Ascending aorta (tissue), 2 donors: ENCODE data around the gene TMED7. TPM values are rescaled to one million over a fixed set of nuclear protein-coding genes. Genes with fewer than 3 reads are reported as not detected.

Source experiments
- DNase-seq, 2 donors: peaks; one replicate each; pipeline ENCODE4 v3.0.0-alpha.2; 2019; ENCODE audit warnings: low spot score in 2 of 2
- H3K27ac ChIP-seq, 2 donors: fragments of 200-600 bp; sonication (generic); one replicate each; pipeline ENCODE4 v1.5.1; 2016 to 2017; ENCODE audit warnings: mild to moderate bottlenecking in 1 of 2
- H3K27me3 ChIP-seq: fragments of 200-600 bp; sonication (generic); one replicate; pipeline ENCODE4 v1.5.1; 2017
- H3K36me3 ChIP-seq, 2 donors: fragments of 200-600 bp; sonication (generic); one replicate each; pipeline ENCODE4 v1.5.1; 2016
- H3K4me1 ChIP-seq, 2 donors: fragments of 200-600 bp; sonication (generic); one replicate each; pipeline ENCODE4 v1.5.1; 2016 to 2017; ENCODE audit warnings: mild to moderate bottlenecking in 1 of 2
- H3K4me3 ChIP-seq, 2 donors: fragments of 200-600 bp; sonication (generic); one replicate each; pipeline ENCODE4 v1.5.1; 2016 to 2017; ENCODE audit warnings: mild to moderate bottlenecking in 1 of 2
- H3K9me3 ChIP-seq, 2 donors: fragments of 200-600 bp; sonication (generic); one replicate each; pipeline ENCODE4 v1.5.1; 2016
- CTCF ChIP-seq, 3 experiments: fragments of 200-600 bp in 2 of 3; fragments of 450-650 bp in 1 of 3; sonication (generic) in 2 of 3; IDR thresholded peaks; one replicate each; pipeline ENCODE4 v1.5.1; 2016 to 2019; ENCODE audit warnings: antibody characterized with exemption in 3 of 3, mild to moderate bottlenecking in 1 of 3, moderate library complexity in 1 of 3
- intact Hi-C: fragments of 100-400 bp; cut with DNase I; formaldehyde crosslinking; loops from one replicate; pipeline ENCODE4 v1.15.1; 2023
- total RNA-seq: library from RNA; depleted of rRNA; stranded (reverse); fragments of >200 nt; gene quantifications from one replicate; pipeline ENCODE4 v1.1.0, GENCODE V29; 2016

TMED7 gene
- total RNA-seq, 1 donor from 2014 or later: 52.0 TPM

- no peak for TF ChIP-seq CTCF (IDR thresholded peaks at IDR 0.05)
- intact Hi-C loops: no loop called here
- no peaks in the 10 kb centered on the region for H3K27me3 ChIP-seq
- no peaks in the 10 kb centered on the region for H3K9me3 ChIP-seq
- no peak for DNase-seq
- H3K4me1 ChIP-seq: no peaks in the 10 kb centered on the region
- H3K27ac ChIP-seq: peak overlapping the region in 1 of 2 donors; percentile 2
- no peaks in the 10 kb centered on the region for H3K36me3 ChIP-seq
- no peak overlapping the region for H3K4me3 ChIP-seq
These were observed 35.3 kb upstream of the TMED7 start for GRCh38 chr5:115661101-115661500.

GRCh38 chr5:115657881-115658233, 32.0 kb upstream of the TMED7 start:
- H3K27ac ChIP-seq: no peak overlapping the region
- H3K4me3 ChIP-seq: no peak overlapping the region
- no peak for DNase-seq
- H3K27me3 ChIP-seq: no peaks in the 10 kb centered on the region
- TF ChIP-seq CTCF (IDR thresholded peaks at IDR 0.05): no peak
- intact Hi-C loops: no loop called here
- no peaks in the 10 kb centered on the region for H3K9me3 ChIP-seq
- H3K4me1 ChIP-seq: no peaks in the 10 kb centered on the region
- H3K36me3 ChIP-seq: no peaks in the 10 kb centered on the region

GRCh38 chr5:115657125-115657880, 31.5 kb upstream of the TMED7 start:
- Histone ChIP-seq H3K27ac (no peak overlapping the region), H3K4me3 (no peak overlapping the region), H3K9me3 (no peaks in the 10 kb centered on the region), H3K4me1 (no peaks in the 10 kb centered on the region), H3K36me3 (no peaks in the 10 kb centered on the region), H3K27me3 (no peaks in the 10 kb centered on the region)
- no peak for DNase-seq
- TF ChIP-seq CTCF (IDR thresholded peaks at IDR 0.05): no peak
- intact Hi-C loops: no loop called here

GRCh38 chr5:115656404-115656803, 30.6 kb upstream of the TMED7 start:
- H3K27ac ChIP-seq: no peak overlapping the region
- H3K36me3 ChIP-seq: no peaks in the 10 kb centered on the region
- no peaks in the 10 kb centered on the region for H3K9me3 ChIP-seq
- intact Hi-C loops: no loop called here
- no peak for DNase-seq
- TF ChIP-seq CTCF (IDR thresholded peaks at IDR 0.05): no peak
- no peaks in the 10 kb centered on the region for H3K4me1 ChIP-seq
- H3K27me3 ChIP-seq: no peaks in the 10 kb centered on the region
- H3K4me3 ChIP-seq: no peak overlapping the region

GRCh38 chr5:115655994-115656393, 30.2 kb upstream of the TMED7 start:
- intact Hi-C loops: no loop called here
- H3K36me3 ChIP-seq: no peaks in the 10 kb centered on the region
- H3K27me3 ChIP-seq: no peaks in the 10 kb centered on the region
- TF ChIP-seq CTCF (IDR thresholded peaks at IDR 0.05): no peak
- no peak overlapping the region for H3K4me3 ChIP-seq
- H3K9me3 ChIP-seq: no peaks in the 10 kb centered on the region
- no peaks in the 10 kb centered on the region for H3K4me1 ChIP-seq
- H3K27ac ChIP-seq: no peak overlapping the region
- no peak for DNase-seq

GRCh38 chr5:115649541-115649940, 23.7 kb upstream of the TMED7 start:
- Histone ChIP-seq H3K27ac (no peak overlapping the region), H3K36me3 (no peaks in the 10 kb centered on the region), H3K27me3 (no peaks in the 10 kb centered on the region), H3K4me1 (no peaks in the 10 kb centered on the region), H3K4me3 (no peak overlapping the region), H3K9me3 (no peaks in the 10 kb centered on the region)
- intact Hi-C loops: no loop called here
- no peak for DNase-seq
- no peak for TF ChIP-seq CTCF (IDR thresholded peaks at IDR 0.05)
